ENCODE data around the gene DYNLRB1. TPM values are rescaled to one million over a fixed set of nuclear protein-coding genes. Genes with fewer than 3 reads are reported as not detected.

DYNLRB1 gene
- total RNA-seq, 1 donor from 2014 or later = 161 TPM

DNA sequence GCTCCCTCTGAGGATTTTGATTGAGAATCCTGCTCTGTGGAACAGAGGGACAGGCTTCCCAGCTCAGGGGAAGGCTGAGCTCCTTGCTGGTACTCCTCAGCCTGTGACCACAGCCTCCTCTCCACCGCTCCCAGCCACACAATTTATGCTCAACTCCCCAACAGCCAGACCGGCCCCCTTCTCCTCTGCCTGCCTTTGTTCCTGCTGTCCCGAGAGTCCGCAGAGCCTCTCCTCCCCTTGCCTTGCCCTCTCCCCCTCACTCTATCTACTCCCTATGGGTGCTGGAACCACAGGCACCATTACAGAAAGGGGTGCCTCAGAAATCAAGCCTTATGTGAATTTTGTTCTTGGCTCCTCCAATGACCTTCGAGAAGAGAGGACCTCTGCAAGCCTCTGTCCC lies 58.2 kb downstream of the DYNLRB1 start:
- Histone ChIP-seq H3K27me3 (ENCODE audit: low read depth) (no peaks in the 10 kb centered on the region), H3K36me3 (peaks cover 16% of the 10 kb centered on the region), H3K27ac (no peak overlapping the region), H3K4me1 (peaks cover 4% of the 10 kb centered on the region), H3K9me3 (no peaks in the 10 kb centered on the region), H3K4me3 (no peak overlapping the region)
- TF ChIP-seq, protein P1, sequence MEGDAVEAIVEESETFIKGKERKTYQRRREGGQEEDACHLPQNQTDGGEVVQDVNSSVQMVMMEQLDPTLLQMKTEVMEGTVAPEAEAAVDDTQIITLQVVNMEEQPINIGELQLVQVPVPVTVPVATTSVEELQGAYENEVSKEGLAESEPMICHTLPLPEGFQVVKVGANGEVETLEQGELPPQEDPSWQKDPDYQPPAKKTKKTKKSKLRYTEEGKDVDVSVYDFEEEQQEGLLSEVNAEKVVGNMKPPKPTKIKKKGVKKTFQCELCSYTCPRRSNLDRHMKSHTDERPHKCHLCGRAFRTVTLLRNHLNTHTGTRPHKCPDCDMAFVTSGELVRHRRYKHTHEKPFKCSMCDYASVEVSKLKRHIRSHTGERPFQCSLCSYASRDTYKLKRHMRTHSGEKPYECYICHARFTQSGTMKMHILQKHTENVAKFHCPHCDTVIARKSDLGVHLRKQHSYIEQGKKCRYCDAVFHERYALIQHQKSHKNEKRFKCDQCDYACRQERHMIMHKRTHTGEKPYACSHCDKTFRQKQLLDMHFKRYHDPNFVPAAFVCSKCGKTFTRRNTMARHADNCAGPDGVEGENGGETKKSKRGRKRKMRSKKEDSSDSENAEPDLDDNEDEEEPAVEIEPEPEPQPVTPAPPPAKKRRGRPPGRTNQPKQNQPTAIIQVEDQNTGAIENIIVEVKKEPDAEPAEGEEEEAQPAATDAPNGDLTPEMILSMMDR (IDR thresholded peaks at IDR 0.05) = no peak
- ATAC-seq (no peak), DNase-seq (no peak)
- intact Hi-C loops (cut with DNase I) = no loop called here

DNA sequence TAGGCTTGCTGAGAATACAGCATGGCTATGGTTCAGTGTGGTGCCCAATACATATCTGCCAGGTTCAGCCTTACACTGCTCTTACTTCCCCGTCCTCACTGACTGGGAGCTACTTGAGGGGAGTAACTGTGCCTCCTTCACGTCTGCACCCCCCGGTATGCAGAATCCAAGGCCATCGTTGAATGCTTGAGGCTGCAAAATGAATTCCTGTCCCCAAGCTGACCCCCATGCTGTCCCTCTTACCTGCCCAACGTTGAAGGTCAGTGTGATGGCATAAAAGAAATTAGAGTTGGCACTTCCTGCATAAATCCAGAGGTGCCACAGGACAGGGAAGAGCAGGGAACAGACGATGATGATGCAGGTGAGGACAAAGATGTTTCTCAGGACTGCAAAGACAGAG lies 58.6 kb downstream of the DYNLRB1 start:
- DNase-seq (no peak), ATAC-seq (no peak)
- peaks cover 4% of the 10 kb centered on the region for H3K4me1 ChIP-seq
- H3K27me3 ChIP-seq (ENCODE audit: low read depth) = no peaks in the 10 kb centered on the region
- H3K4me3 ChIP-seq = no peak overlapping the region
- peaks cover 21% of the 10 kb centered on the region for H3K36me3 ChIP-seq
- intact Hi-C loops (cut with DNase I) = no loop called here
- no peak overlapping the region for H3K27ac ChIP-seq
- TF ChIP-seq, protein P1 (IDR thresholded peaks at IDR 0.05) = no peak
- H3K9me3 ChIP-seq = no peaks in the 10 kb centered on the region

GRCh38 chr20:34575271-34575670 lies 59.0 kb downstream of the DYNLRB1 start:
- Histone ChIP-seq H3K27me3 (ENCODE audit: low read depth) (no peaks in the 10 kb centered on the region), H3K4me3 (no peak overlapping the region), H3K27ac (no peak overlapping the region), H3K4me1 (peaks cover 4% of the 10 kb centered on the region), H3K9me3 (no peaks in the 10 kb centered on the region), H3K36me3 (peaks cover 25% of the 10 kb centered on the region)
- DNase-seq (no peak), ATAC-seq (no peak)
- intact Hi-C loops (cut with DNase I) = no loop called here
- TF ChIP-seq, protein P1 (IDR thresholded peaks at IDR 0.05) = no peak

GRCh38 chr20:34575756-34576155 lies 59.5 kb downstream of the DYNLRB1 start:
- ATAC-seq = no peak
- H3K36me3 ChIP-seq = peaks cover 25% of the 10 kb centered on the region
- H3K27me3 ChIP-seq (ENCODE audit: low read depth) = no peaks in the 10 kb centered on the region
- DNase-seq = no peak
- no peak overlapping the region for H3K27ac ChIP-seq
- intact Hi-C loops (cut with DNase I) = no loop called here
- peaks cover 4% of the 10 kb centered on the region for H3K4me1 ChIP-seq
- H3K9me3 ChIP-seq = no peaks in the 10 kb centered on the region
- H3K4me3 ChIP-seq = no peak overlapping the region
- TF ChIP-seq, protein P1 (IDR thresholded peaks at IDR 0.05) = no peak

GRCh38 chr20:34577061-34577460 lies 60.8 kb downstream of the DYNLRB1 start:
- no peak overlapping the region for H3K27ac ChIP-seq
- TF ChIP-seq, protein P1 (IDR thresholded peaks at IDR 0.05) = no peak
- intact Hi-C loops (cut with DNase I) = no loop called here
- peaks cover 25% of the 10 kb centered on the region for H3K36me3 ChIP-seq
- DNase-seq = no peak
- no peaks in the 10 kb centered on the region for H3K27me3 ChIP-seq (ENCODE audit: low read depth)
- H3K9me3 ChIP-seq = no peaks in the 10 kb centered on the region
- no peak overlapping the region for H3K4me3 ChIP-seq
- H3K4me1 ChIP-seq = peaks cover 10% of the 10 kb centered on the region
- no peak for ATAC-seq

GRCh38 chr20:34578025-34578424 lies 61.8 kb downstream of the DYNLRB1 start:
- ATAC-seq (no peak), DNase-seq (no peak)
- peaks cover 26% of the 10 kb centered on the region for H3K36me3 ChIP-seq
- H3K27me3 ChIP-seq (ENCODE audit: low read depth) = no peaks in the 10 kb centered on the region
- H3K27ac ChIP-seq = no peak overlapping the region
- H3K4me1 ChIP-seq = peaks cover 12% of the 10 kb centered on the region
- TF ChIP-seq, protein P1 (IDR thresholded peaks at IDR 0.05) = no peak
- H3K4me3 ChIP-seq = no peak overlapping the region
- H3K9me3 ChIP-seq = no peaks in the 10 kb centered on the region
- intact Hi-C loops (cut with DNase I) = no loop called here
